Measurements from ENCODE around the gene ANK2. TPM values are rescaled to one million over a fixed set of nuclear protein-coding genes. Genes with fewer than 3 reads are reported as not detected.

Gene ANK2
- total RNA-seq, 1 donor from 2014 or later = 121 TPM

DNA sequence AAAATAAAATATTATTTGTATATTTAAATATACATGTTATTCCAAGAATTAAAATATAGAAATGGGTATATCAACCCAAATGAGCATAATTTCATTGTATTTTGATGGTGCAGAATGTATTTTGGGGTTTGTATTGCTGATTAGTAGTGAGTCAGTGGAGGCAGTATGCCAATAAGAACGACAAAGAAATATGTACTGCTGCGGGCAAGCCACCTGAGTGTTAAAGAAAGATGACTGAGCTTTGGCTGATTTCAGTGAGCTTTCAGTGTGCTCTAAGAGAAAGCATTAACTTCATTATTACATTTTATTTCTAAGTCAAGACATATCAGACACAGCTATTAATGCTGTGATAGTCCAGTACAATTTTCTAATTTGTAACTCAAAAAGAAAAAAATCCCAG is 297.8 kb downstream of the ANK2 start:
- Mint-ChIP-seq H3K9me3 (no peaks in the 10 kb centered on the region), H3K4me3 (no peak overlapping the region), H3K36me3 (peaks cover 9% of the 10 kb centered on the region), H3K4me1 (no peaks in the 10 kb centered on the region), H3K27me3 (ENCODE audit: insufficient read depth, low read depth) (no peaks in the 10 kb centered on the region), H3K27ac (no peak overlapping the region)
- Histone ChIP-seq H3K9me3 (ENCODE audit: low read depth) (no peaks in the 10 kb centered on the region), H4K20me1 (ENCODE audit: low read depth) (no peaks in the 10 kb centered on the region), H3K36me3 (peaks cover 11% of the 10 kb centered on the region), H3K27me3 (no peaks in the 10 kb centered on the region), H3K4me2 (no peak overlapping the region), H3F3A (ENCODE audit: low read depth) (no peaks in the 10 kb centered on the region), H3K79me2 (ENCODE audit: low read depth) (no peaks in the 10 kb centered on the region), H3K4me3 (no peak overlapping the region), H3K9ac (no peak overlapping the region), H2AFZ (replicated peaks) (no peak overlapping the region), H3K27ac (no peak overlapping the region), H3K4me1 (no peaks in the 10 kb centered on the region)
- TF ChIP-seq EZH2phosphoT487 (IDR thresholded peaks at IDR 0.05) (no peak), EZH2 (IDR thresholded peaks at IDR 0.05) (no peak)
- TF ChIP-seq, protein P1, sequence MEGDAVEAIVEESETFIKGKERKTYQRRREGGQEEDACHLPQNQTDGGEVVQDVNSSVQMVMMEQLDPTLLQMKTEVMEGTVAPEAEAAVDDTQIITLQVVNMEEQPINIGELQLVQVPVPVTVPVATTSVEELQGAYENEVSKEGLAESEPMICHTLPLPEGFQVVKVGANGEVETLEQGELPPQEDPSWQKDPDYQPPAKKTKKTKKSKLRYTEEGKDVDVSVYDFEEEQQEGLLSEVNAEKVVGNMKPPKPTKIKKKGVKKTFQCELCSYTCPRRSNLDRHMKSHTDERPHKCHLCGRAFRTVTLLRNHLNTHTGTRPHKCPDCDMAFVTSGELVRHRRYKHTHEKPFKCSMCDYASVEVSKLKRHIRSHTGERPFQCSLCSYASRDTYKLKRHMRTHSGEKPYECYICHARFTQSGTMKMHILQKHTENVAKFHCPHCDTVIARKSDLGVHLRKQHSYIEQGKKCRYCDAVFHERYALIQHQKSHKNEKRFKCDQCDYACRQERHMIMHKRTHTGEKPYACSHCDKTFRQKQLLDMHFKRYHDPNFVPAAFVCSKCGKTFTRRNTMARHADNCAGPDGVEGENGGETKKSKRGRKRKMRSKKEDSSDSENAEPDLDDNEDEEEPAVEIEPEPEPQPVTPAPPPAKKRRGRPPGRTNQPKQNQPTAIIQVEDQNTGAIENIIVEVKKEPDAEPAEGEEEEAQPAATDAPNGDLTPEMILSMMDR (IDR thresholded peaks at IDR 0.05) = no peak
- no peak for DNase-seq (ENCODE audit: low spot score)

DNA sequence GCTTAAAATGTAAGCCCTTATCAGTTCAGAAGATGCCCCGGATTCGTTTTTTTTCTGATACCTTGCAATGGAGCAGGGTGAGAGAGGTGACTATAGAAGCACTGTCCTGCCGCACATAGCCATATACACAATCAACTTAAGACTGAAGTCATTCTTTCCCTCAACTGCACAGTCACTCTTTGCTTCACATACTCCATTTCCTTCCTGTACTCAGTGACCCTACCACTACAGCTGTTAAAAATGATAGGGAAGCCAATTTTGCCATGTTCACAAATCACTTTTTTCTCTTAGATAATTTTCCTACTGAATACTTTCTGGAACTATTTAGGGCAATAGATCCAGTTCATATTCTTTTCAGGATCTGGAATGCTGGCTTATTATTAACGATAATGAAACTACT is 300.0 kb downstream of the ANK2 start:
- Mint-ChIP-seq H3K4me1 (no peaks in the 10 kb centered on the region), H3K4me3 (no peak overlapping the region), H3K9me3 (peaks cover 2% of the 10 kb centered on the region), H3K27ac (no peak overlapping the region), H3K36me3 (peaks cover 4% of the 10 kb centered on the region), H3K27me3 (ENCODE audit: insufficient read depth, low read depth) (no peaks in the 10 kb centered on the region)
- Histone ChIP-seq H3F3A (ENCODE audit: low read depth) (no peaks in the 10 kb centered on the region), H2AFZ (replicated peaks) (no peak overlapping the region), H3K27ac (no peak overlapping the region), H3K79me2 (ENCODE audit: low read depth) (no peaks in the 10 kb centered on the region), H3K9ac (no peak overlapping the region), H3K27me3 (no peaks in the 10 kb centered on the region), H3K4me1 (no peaks in the 10 kb centered on the region), H3K36me3 (peaks cover 4% of the 10 kb centered on the region), H3K4me2 (no peak overlapping the region), H3K9me3 (ENCODE audit: low read depth) (no peaks in the 10 kb centered on the region), H3K4me3 (no peak overlapping the region), H4K20me1 (ENCODE audit: low read depth) (no peaks in the 10 kb centered on the region)
- TF ChIP-seq, protein P1 (IDR thresholded peaks at IDR 0.05) = no peak
- no peak for TF ChIP-seq EZH2phosphoT487 (IDR thresholded peaks at IDR 0.05)
- no peak for TF ChIP-seq EZH2 (IDR thresholded peaks at IDR 0.05)
- no peak for DNase-seq (ENCODE audit: low spot score)

DNA sequence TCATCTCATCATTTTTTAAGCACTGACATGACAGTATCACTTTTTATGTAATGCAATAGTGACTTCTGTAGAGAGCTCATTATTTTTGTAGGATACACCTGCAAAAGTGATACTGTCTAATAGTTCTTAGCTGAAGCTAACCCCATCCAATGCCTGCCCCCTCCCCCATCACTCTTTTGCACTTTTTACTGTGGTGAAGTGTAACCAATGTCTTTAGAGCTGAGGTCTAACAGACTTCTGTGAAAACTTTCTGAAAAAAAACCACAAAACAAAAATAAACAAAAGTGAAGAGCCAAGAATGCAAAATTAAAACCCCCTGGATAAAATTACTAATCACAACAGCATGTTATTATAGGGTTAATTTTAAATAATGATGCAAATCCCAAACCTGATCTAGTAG is 301.1 kb downstream of the ANK2 start:
- H3K27me3 ChIP-seq = no peaks in the 10 kb centered on the region
- Mint-ChIP-seq H3K27ac (no peak overlapping the region), H3K4me3 (no peak overlapping the region), H3K36me3 (peaks cover 10% of the 10 kb centered on the region), H3K9me3 (peaks cover 2% of the 10 kb centered on the region), H3K4me1 (no peaks in the 10 kb centered on the region), H3K27me3 (ENCODE audit: insufficient read depth, low read depth) (no peaks in the 10 kb centered on the region)
- no peak overlapping the region for H3K27ac ChIP-seq
- H3K79me2 ChIP-seq (ENCODE audit: low read depth) = no peaks in the 10 kb centered on the region
- DNase-seq (ENCODE audit: low spot score) = no peak
- TF ChIP-seq, protein P1 (IDR thresholded peaks at IDR 0.05) = no peak
- TF ChIP-seq EZH2phosphoT487 (IDR thresholded peaks at IDR 0.05) (no peak), EZH2 (IDR thresholded peaks at IDR 0.05) (no peak)
- H2AFZ ChIP-seq (replicated peaks) = no peak overlapping the region
- no peak overlapping the region for H3K9ac ChIP-seq
- no peak overlapping the region for H3K4me3 ChIP-seq
- no peaks in the 10 kb centered on the region for H3K4me1 ChIP-seq
- H4K20me1 ChIP-seq (ENCODE audit: low read depth) = no peaks in the 10 kb centered on the region
- H3K36me3 ChIP-seq = no peaks in the 10 kb centered on the region
- H3F3A ChIP-seq (ENCODE audit: low read depth) = no peaks in the 10 kb centered on the region
- no peaks in the 10 kb centered on the region for H3K9me3 ChIP-seq (ENCODE audit: low read depth)
- no peak overlapping the region for H3K4me2 ChIP-seq
